ENCODE data around the gene ELK4. TPM values are rescaled to one million over a fixed set of nuclear protein-coding genes. Genes with fewer than 3 reads are reported as not detected.

Gene ELK4
- total and polyA plus RNA-seq, 2 experiments from 2014 or later: 5.1 to 16.4 TPM

DNA sequence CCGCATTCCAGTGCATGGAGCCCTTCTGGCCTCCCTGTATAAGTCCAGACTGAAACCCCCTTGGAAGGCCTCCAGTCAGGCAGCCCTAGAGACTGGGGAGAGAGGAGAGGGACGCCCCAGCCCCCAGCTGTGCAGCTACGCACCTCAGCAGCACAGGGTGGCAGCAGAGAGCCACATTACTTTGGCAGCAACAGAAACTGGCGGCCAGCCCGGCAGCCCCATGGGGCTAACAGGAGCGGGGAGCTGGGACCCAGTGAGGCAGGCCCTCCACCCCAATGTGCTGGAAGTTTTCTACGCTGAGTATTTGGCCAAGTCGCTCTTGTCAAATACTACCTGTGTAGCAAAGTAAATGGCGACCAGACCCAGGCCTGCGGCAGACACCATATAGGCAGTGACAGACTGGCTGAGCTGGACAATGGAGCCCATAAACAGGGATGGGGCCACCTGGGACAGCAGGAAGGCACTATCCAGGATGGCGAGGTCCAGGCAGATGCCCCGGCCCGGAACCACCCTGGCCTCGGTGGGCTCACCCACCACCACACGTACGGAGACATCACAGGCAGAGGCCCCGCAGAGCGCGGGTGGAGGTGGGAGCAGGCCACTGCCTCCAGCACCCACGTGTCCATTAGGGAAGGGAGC is 27.3 kb upstream of the ELK4 start:
- in situ Hi-C loops (cut with MboI): loop anchor here (10.0 kb wide), 2 partner anchors 64 to 134 kb away; no protein-coding TSS in a partner anchor
- 43 to 49% methylated on average over 20 of the region's 20 CpGs for WGBS, 2 experiments (ENCODE audit: low coverage in 1 of 2, low lambda C conversion rate in 2 of 2, missing lambda C conversion rate in 2 of 2)

DNA sequence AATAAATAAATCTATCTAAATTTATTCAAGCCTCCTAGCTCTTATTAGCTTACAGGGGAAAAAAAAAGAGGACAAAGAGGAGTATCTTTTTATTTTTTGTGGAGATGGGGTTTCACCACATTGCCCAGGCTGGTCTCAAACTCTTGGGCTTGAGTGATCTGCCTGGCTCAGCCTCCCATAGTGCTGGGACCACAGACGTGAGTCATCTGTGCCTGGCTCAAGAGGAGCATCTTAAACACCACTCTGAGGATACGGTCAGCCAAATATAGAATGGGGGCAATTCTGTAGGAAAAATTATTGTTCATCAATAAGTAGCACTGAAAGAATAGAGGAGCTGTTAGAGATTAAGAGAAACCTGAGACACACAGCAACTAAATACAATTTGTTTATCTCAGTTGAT is 24.4 kb upstream of the ELK4 start:
- WGBS, 2 experiments (ENCODE audit: low coverage in 1 of 2, low lambda C conversion rate in 2 of 2, missing lambda C conversion rate in 2 of 2): 3 to 12% methylated on average over 2 of the region's 2 CpGs
- no peaks in the 10 kb centered on the region for H3K27me3 ChIP-seq (replicated peaks; ENCODE audit: insufficient read depth)
- H3F3A ChIP-seq (ENCODE audit: insufficient read depth): no peaks in the 10 kb centered on the region
- H3K9me3 ChIP-seq (ENCODE audit: low read depth): no peaks in the 10 kb centered on the region
- H3K27ac ChIP-seq: no peak overlapping the region
- TF ChIP-seq EZH2phosphoT487 (IDR thresholded peaks at IDR 0.05; ENCODE audit: insufficient read depth, low read depth) (no peak), EZH2 (IDR thresholded peaks at IDR 0.05; ENCODE audit: insufficient read depth, poor library complexity, severe bottlenecking) (no peak)
- H3K79me2 ChIP-seq (ENCODE audit: insufficient read depth): no peaks in the 10 kb centered on the region
- no peaks in the 10 kb centered on the region for H3K4me1 ChIP-seq (ENCODE audit: insufficient read depth)
- no peak overlapping the region for H3K9ac ChIP-seq
- no peaks in the 10 kb centered on the region for H3K36me3 ChIP-seq (ENCODE audit: low read depth)
- no peak overlapping the region for H3K4me3 ChIP-seq
- in situ Hi-C loops (cut with MboI): loop anchor here (10.0 kb wide), 2 partner anchors 61 to 131 kb away; no protein-coding TSS in a partner anchor
- H3K4me2 ChIP-seq (ENCODE audit: unreplicated experiment): no peak overlapping the region
- DNase-seq: peak; percentile 70
- H3K9me2 ChIP-seq (ENCODE audit: insufficient read depth): no peaks in the 10 kb centered on the region
- no peaks in the 10 kb centered on the region for H4K20me1 ChIP-seq (ENCODE audit: insufficient read depth)
- H2AFZ ChIP-seq: no peak overlapping the region

More for the DNA sequence above, 27.3 kb upstream of the ELK4 start:
- Histone ChIP-seq H3K9me2 (ENCODE audit: insufficient read depth) (no peaks in the 10 kb centered on the region), H3K4me1 (ENCODE audit: insufficient read depth) (no peaks in the 10 kb centered on the region), H3K4me2 (ENCODE audit: unreplicated experiment) (no peak overlapping the region), H4K20me1 (ENCODE audit: insufficient read depth) (no peaks in the 10 kb centered on the region), H3K27me3 (replicated peaks; ENCODE audit: insufficient read depth) (no peaks in the 10 kb centered on the region), H3K9me3 (ENCODE audit: low read depth) (no peaks in the 10 kb centered on the region), H3K79me2 (ENCODE audit: insufficient read depth) (no peaks in the 10 kb centered on the region), H3K36me3 (ENCODE audit: low read depth) (no peaks in the 10 kb centered on the region), H3K9ac (no peak overlapping the region), H2AFZ (no peak overlapping the region), H3K4me3 (no peak overlapping the region), H3F3A (ENCODE audit: insufficient read depth) (no peaks in the 10 kb centered on the region), H3K27ac (no peak overlapping the region)
- DNase-seq: peak; percentile 84
- TF ChIP-seq EZH2 (IDR thresholded peaks at IDR 0.05; ENCODE audit: insufficient read depth, poor library complexity, severe bottlenecking): no peak
- no peak for TF ChIP-seq EZH2phosphoT487 (IDR thresholded peaks at IDR 0.05; ENCODE audit: insufficient read depth, low read depth)

DNA sequence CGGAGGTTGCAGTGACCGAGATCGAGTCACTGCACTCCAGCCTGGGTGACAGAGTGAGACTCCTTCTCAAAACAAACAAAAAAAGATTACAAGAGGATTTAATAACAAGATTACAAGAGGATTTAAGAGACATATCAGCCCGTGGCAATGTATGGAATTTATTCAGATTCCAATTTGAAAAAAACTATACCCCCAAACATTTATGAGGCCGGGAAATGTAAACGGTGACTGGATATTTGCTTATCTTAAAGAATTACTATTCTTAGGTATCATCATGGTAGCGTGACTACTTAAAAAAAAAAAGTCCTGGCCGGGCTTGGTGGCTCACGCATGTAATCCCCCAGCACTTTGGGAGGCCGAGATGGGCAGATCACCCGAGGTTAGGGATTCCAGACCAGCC is 21.2 kb upstream of the ELK4 start:
- H3K4me1 ChIP-seq (ENCODE audit: insufficient read depth): no peaks in the 10 kb centered on the region
- no peaks in the 10 kb centered on the region for H3K27me3 ChIP-seq (replicated peaks; ENCODE audit: insufficient read depth)
- no peak overlapping the region for H3K4me2 ChIP-seq (ENCODE audit: unreplicated experiment)
- H3K9me3 ChIP-seq (ENCODE audit: low read depth): no peaks in the 10 kb centered on the region
- H3K79me2 ChIP-seq (ENCODE audit: insufficient read depth): no peaks in the 10 kb centered on the region
- H2AFZ ChIP-seq: no peak overlapping the region
- TF ChIP-seq EZH2 (IDR thresholded peaks at IDR 0.05; ENCODE audit: insufficient read depth, poor library complexity, severe bottlenecking): no peak
- TF ChIP-seq EZH2phosphoT487 (IDR thresholded peaks at IDR 0.05; ENCODE audit: insufficient read depth, low read depth): no peak
- no peak for DNase-seq
- H3K36me3 ChIP-seq (ENCODE audit: low read depth): no peaks in the 10 kb centered on the region
- H4K20me1 ChIP-seq (ENCODE audit: insufficient read depth): no peaks in the 10 kb centered on the region
- H3K27ac ChIP-seq: no peak overlapping the region
- 79 to 81% methylated on average over 11 of the region's 11 CpGs for WGBS, 2 experiments (ENCODE audit: low coverage in 1 of 2, low lambda C conversion rate in 2 of 2, missing lambda C conversion rate in 2 of 2)
- in situ Hi-C loops (cut with MboI): loop anchor here (10.0 kb wide), 2 partner anchors 58 to 128 kb away; no protein-coding TSS in a partner anchor
- no peak overlapping the region for H3K9ac ChIP-seq
- H3F3A ChIP-seq (ENCODE audit: insufficient read depth): no peaks in the 10 kb centered on the region
- no peaks in the 10 kb centered on the region for H3K9me2 ChIP-seq (ENCODE audit: insufficient read depth)
- H3K4me3 ChIP-seq: no peak overlapping the region

DNA sequence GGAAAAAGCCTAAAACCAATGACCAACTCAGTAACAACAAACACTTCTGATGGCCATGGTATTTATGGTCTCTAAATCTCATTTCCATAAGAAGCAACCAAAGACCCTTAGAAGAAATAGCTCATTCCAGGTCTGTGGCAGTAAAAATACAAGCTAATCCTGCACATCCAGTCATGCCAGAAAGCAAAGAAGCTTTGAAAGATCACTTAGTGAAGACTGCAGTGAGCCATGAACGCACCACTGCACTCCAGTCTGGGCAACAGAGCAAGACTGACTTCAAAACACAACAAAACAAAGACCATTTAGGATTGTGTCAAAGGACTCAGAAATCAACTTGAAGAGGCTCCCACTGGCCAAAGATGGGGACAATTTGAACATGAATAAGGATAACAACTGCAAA is 18.4 kb upstream of the ELK4 start:
- in situ Hi-C loops (cut with MboI): loop anchor here (10.0 kb wide), 2 partner anchors 55 to 125 kb away; no protein-coding TSS in a partner anchor
- H2AFZ ChIP-seq: no peak overlapping the region
- TF ChIP-seq EZH2phosphoT487 (IDR thresholded peaks at IDR 0.05; ENCODE audit: insufficient read depth, low read depth): no peak
- TF ChIP-seq EZH2 (IDR thresholded peaks at IDR 0.05; ENCODE audit: insufficient read depth, poor library complexity, severe bottlenecking): no peak
- H3F3A ChIP-seq (ENCODE audit: insufficient read depth): no peaks in the 10 kb centered on the region
- H4K20me1 ChIP-seq (ENCODE audit: insufficient read depth): no peaks in the 10 kb centered on the region
- no peak overlapping the region for H3K4me3 ChIP-seq
- H3K36me3 ChIP-seq (ENCODE audit: low read depth): no peaks in the 10 kb centered on the region
- DNase-seq: no peak
- H3K9me2 ChIP-seq (ENCODE audit: insufficient read depth): no peaks in the 10 kb centered on the region
- no peaks in the 10 kb centered on the region for H3K79me2 ChIP-seq (ENCODE audit: insufficient read depth)
- H3K9ac ChIP-seq: no peak overlapping the region
- H3K4me1 ChIP-seq (ENCODE audit: insufficient read depth): no peaks in the 10 kb centered on the region
- no peak overlapping the region for H3K27ac ChIP-seq
- H3K4me2 ChIP-seq (ENCODE audit: unreplicated experiment): no peak overlapping the region
- 95 to 100% methylated on average over 1 of the region's 1 CpG for WGBS, 2 experiments (ENCODE audit: low coverage in 1 of 2, low lambda C conversion rate in 2 of 2, missing lambda C conversion rate in 2 of 2)
- H3K9me3 ChIP-seq (ENCODE audit: low read depth): no peaks in the 10 kb centered on the region
- H3K27me3 ChIP-seq (replicated peaks; ENCODE audit: insufficient read depth): no peaks in the 10 kb centered on the region
